ENCODE data around the gene RNF126.
A peak's percentile ranks its signal among the peaks of the same experiment; 100 is the strongest.
"Not testable (repeated sequence)": the region's sequence is repeated elsewhere in the genome, so short reads cannot be mapped to it uniquely, and the experiment has no call there.

RNF126 gene

DNA sequence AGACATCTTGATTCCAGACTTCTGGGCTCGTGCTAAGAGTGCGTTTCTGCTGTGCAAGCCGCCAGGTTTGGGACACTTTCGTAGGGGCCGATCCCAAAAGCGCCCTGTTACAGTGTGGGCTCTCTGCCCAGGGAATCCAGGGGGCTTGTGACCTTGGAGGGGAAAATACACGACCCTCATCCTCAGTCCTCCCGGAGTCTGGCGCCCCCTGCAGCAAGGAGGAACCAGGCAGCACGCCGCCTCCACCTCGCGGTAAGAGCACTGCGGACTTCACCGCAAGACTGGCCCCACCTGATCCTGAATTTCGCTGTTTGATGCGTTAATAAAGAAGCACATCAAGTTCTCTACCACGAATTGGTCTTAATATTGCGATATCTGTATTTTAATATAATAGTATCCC lies 34.8 kb downstream of the RNF126 start:
- DNase-seq (ENCODE audit: low read depth): peak; percentile 28

- DNase-seq (ENCODE audit: low read depth): not testable (repeated sequence)
Measured at GRCh38 chr19:626566-626965, 36.4 kb downstream of the RNF126 start.

DNA sequence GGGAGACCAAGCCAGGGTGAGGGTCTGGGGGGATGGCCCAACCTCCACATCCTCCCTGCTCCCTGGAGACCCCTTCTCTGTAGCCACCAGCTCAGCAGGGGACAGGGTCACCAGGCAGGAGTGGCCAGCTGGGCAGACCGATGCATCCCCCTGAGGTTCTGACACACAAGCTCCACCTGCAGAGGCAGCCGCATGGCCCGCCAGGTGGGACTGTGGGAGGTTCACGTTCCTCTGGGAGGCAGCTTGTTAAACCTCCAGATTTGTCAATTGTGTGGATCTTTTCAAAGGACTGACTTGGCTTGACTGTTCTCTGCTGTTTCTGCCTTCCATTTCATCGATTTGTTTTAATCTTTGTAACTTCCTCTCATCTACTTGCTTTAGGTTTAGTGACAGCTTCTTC lies 37.8 kb downstream of the RNF126 start:
- no peak for DNase-seq (ENCODE audit: low read depth)

GRCh38 chr19:624433-625109 lies 38.4 kb downstream of the RNF126 start:
- no peak for DNase-seq (ENCODE audit: low read depth)

DNA sequence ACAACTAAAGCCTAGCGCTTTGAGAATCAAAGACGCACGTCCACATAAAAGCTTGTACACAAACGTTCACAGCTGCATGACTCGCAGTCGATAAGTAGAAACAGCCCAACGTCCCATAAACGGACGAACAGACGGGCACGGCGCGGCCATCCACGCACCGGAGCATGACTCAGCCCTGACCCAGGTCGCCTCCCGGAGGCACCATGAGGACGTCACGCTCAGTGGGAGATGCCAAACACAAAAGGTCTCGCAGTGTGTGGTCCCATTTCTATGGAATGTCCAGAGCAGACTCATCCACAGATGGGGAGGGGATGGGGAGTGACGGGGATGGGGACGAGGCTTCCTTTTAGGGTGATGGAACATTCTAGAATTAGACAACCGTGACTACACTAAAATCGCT lies 39.0 kb downstream of the RNF126 start:
- peak; percentile 87 for DNase-seq (ENCODE audit: low read depth)

- DNase-seq (ENCODE audit: low read depth): no peak
Measured at GRCh38 chr19:623175-623916, 39.7 kb downstream of the RNF126 start.

- no peak for DNase-seq (ENCODE audit: low read depth)
Measured at GRCh38 chr19:622666-623065, 40.3 kb downstream of the RNF126 start.

DNA sequence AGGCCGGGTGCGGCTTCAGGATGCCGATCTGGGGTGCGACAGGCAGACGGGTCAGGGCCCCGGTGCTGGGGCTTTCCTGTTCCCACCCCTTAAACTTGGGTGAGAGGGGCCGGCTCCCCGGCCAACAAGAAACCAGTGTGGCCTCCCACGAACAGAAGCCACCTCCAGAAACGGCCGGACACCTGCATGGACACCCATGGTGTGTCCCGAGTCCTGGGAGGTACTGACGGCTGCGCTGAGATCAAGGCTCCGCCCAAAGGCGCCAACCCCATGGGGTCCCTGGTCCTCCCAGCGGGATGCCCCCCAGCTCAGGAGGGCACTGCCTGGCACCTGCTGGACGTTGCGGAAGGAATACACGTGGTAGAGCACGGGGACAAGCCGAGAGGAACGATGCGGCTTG lies 41.2 kb downstream of the RNF126 start:
- DNase-seq (ENCODE audit: low read depth): no peak

DNA sequence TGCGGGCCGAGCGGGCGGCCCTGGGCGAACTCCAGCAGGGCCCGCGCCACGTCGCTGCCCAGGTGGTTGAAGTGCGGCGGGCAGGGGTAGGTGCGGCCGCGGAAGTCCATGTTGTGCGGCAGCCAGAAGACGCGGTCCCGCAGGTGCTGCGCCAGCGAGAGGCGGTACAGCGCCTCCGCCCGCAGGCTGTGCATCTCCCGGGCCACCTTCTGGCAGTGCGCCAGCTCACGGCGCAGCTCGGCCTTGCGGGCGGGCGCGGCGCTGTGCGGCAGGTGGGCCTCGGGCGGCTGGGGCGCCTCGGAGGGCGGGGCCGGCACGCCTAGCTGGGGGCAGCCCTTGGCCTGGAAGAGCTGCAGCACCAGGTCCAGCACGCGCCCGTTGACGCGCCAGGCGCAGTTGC lies 41.8 kb downstream of the RNF126 start:
- DNase-seq (ENCODE audit: low read depth): not testable (repeated sequence)

GRCh38 chr19:620166-620862 lies 42.7 kb downstream of the RNF126 start:
- no peak for DNase-seq (ENCODE audit: low read depth)

DNA sequence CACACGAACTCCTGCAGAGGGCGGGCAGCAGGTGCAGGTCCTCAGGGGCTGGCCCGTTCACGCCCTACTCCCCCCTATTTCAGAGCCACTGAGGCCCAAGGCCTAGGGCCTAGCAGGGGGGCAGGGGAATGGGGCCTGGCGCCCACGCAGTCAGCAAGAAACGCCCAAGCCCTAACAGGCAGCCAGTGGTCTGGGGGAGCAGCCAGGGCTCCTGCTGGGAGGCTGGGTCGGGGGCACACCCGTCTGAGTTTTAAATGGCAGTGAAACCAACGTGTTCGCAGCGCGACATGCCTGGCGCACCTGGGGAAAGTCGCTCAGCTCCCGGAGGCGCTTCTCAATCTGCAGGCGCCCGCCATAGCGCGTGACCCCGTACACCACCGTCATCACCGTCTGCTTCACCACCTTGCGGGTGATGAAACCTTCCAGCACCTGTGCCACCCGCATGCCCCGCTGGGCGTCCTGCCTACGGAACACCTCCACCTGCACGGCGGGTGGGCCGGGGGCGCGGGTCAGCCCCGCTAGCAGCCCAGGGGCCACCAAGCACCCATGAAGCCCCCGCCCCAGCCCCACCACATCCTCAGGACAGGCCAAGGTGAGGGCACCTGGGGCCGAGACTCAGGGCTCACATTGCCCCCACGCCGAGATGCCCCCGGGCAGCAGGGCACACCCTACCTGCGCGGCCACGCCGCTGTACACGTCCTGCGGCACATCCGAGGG lies 43.6 kb downstream of the RNF126 start:
- no peak for DNase-seq (ENCODE audit: low read depth)

DNA sequence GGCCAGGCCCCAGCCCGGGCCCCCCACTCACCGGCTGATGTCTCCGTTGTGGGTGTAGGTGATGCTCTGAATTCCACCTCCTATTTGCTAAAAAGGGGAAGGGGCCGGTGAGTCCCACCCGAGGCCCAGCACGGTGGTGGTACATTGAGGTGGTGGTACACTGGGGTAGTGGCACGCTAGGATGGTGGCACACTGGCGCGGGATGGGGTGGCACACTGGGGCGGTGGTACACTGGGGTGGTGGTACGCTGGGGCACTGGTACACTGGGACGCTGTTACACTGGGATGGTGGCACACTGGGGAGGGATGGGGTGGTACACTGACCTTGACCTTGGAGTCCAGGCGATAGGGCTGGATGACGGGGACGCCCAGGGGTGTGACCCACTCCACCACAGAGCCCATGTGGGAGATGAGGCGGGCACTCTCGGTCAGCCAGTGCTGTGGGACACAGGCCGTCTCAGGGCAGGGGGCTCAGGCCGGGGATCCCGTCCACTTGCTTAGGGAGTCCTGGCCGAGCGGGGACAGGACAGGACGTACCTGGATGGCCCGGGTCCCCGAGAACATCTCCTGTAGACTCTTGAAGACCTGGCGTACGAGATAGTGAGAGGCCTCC lies 44.2 kb downstream of the RNF126 start:
- no peak for DNase-seq (ENCODE audit: low read depth)

GRCh38 chr19:618247-618619 lies 44.8 kb downstream of the RNF126 start:
- no peak for DNase-seq (ENCODE audit: low read depth)

DNA sequence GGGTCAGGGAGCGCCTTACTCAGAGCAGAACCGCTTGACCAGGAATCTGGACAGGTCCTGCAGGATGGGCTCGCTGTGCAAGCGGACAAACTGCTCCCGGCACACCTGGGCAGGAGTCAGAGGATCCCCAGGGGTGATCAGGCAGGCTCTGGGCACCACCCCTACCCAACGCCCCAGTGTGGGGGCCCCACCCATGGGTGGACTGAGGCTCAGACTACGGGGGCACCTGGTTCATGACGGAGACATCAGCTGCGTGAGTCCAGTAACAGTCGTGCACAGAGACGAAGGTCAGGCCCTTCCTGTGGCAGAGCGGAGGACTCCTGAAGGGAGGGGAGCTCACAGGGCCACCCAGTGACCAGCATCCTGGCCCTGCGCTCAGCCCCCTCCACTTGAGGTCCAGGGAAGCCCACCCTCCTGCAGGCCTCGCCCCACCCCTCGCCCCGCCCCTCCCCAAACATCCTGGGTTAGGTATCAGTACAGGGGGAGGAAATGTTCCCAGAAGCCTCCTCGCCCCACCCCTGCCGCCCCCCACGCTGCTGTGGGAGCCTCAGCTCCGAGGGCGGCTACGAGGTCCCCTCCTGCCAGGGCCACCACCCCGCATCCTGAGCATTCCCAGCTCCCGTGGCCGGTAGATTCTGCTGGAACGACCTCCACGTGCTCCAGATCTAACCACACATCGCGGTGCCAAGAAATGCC lies 45.3 kb downstream of the RNF126 start:
- no peak for DNase-seq (ENCODE audit: low read depth)

DNA sequence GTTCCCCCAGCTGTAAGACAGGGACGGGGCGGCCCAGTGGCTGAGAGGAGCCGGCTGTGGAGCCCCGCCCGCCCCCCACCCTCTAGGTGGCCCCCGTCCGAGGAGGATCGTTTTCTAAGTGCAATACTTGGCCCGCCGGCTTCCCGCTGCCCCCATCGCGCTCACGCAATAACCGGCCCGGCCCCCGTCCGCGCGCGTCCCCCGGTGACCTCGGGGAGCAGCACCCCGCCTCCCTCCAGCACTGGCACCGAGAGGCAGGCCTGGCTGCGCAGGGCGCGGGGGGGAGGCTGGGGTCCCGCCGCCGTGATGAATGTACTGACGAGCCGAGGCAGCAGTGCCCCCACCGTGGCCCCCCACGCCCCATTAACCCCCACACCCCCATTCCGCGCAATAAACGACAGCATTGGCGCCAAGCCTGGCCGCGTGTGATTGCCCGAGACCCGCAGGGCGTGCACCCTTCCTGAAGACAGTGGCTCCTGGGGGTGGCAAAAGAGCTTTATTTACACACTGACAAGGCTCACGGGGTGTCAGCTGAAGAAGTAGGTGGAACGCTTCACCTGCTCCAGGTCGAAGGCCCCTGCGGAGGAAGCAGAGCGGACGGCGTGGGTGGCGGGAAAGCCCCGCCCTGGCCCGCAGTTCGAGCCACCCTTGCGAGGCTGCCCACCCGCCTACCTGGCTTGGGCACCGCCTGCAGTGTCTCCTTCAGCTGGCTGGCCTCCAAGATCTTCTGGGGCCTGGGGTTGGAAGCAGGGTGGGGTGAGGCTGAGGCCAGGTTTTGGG lies 46.1 kb downstream of the RNF126 start:
- DNase-seq (ENCODE audit: low read depth): no peak

GRCh38 chr19:616062-616700 lies 46.8 kb downstream of the RNF126 start:
- DNase-seq (ENCODE audit: low read depth): no peak

DNA sequence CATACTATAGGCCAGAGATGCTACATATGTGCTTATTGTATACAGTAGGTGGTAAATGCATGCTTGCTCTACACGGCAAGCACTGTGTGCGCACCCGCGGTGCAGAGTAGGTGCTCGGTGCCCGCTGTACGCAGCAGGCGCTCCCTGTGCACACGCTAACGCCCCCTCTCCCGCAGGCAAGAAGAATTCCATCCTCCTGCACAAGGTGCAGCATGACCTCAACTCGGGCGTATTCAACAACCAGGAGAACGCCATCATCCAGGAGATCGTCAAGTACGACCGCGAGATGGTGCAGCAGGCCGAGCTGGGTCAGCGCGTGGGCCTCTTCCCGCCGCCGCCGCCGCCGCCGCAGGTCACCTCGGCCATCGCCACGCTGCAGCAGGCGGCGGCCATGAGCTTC lies 47.4 kb downstream of the RNF126 start:
- DNase-seq (ENCODE audit: low read depth): no peak

- DNase-seq (ENCODE audit: low read depth): no peak
Measured at GRCh38 chr19:613732-614567, 49.1 kb downstream of the RNF126 start.

- no peak for DNase-seq (ENCODE audit: low read depth)
Measured at GRCh38 chr19:612941-613340, 50.1 kb downstream of the RNF126 start.
